GM21423 (cell line): ENCODE results near the gene PPID.
"Not testable (repeated sequence)": the region's sequence is repeated elsewhere in the genome, so short reads cannot be mapped to it uniquely, and the experiment has no call there.

Experiments
- ATAC-seq: cut with Tn5 transposase; IDR thresholded peaks from one replicate; pipeline ENCODE4 v1.9.1; 2021; ENCODE audit warnings: mild to moderate bottlenecking, moderate library complexity; ENCODE audit not compliant: unreplicated experiment

The PPID gene

DNA sequence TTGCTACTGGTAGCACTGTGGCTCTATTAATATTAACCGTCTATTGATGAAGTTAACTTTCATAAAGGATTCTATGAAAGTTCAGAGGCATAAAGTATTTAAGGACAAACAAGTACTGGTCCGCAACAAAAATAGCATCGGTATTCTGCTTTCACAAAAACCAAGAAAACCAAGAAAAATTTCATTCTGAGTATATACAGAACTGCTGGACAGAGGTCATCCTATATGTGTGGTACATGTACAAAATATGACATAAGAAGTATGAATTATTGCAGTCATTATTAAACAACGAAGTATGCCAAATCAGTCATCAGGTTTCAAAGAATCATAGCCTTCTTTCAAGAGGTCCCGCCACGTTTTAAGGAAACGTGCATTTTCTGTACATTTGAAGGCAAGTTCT lies 53.9 kb downstream of the PPID start:
- no peak for ATAC-seq

DNA sequence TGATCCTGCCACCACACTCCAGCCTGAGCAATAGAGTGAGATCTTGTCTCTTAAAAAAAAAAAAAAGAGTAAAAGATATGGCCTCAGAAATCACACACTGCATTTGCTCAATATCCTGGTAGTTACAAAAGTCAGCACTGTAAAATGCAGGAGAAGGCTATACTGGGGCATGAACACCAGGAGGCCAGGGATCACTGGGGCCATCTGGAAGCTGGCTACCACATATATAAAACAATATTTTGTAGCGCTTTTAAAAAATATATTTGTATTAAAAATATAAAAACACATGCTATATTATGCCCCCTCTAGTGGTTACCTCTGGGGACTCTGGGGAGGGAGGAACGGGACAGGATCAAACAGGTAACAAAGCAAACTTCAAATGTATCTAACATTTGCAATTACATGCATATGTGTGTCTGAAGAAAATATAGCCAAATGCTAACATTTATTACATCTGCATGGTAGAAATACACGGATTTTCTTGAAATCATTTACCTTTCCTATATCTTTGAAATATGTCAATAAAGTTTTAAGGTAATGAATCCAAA lies 55.5 kb downstream of the PPID start:
- no peak for ATAC-seq

DNA sequence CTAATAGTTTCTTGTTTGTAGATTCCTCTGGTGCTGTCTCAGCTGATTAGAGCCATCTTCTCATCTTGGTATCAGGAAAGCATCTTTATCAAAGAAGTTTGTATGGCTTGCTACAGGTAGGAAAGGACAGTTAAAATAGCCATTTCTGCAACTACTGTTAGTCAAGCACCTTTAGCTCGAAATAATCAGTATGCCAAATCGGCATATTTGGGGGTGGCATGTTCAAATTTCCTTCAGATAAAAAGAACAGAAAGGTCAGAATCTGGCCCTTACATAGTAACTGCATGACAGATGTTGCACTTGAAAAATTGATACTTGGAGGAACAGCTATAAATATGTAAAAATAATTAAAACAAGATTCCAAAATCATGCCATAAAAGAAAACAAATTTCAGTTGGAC lies 56.3 kb downstream of the PPID start:
- no peak for ATAC-seq

DNA sequence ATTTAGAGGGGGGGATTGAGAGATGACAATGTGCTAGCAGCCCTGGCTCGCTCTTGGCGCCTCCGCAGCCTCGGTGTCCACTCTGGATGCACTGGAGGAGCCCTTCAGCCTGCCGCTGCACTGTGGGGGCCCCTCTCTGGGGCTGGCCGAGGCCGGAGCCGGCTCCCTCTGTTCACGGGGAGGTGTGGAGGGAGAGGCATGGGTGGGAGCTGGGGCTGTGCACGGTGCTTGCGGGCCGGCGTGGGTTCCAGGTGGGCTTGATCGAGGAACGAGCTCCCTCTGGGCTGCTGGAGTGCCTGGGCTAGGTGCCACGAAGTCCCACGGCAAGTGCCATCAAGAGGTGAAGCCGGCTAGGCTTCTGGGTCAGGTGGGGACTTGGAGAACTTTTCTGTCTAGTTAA lies 58.4 kb downstream of the PPID start:
- no peak for ATAC-seq

DNA sequence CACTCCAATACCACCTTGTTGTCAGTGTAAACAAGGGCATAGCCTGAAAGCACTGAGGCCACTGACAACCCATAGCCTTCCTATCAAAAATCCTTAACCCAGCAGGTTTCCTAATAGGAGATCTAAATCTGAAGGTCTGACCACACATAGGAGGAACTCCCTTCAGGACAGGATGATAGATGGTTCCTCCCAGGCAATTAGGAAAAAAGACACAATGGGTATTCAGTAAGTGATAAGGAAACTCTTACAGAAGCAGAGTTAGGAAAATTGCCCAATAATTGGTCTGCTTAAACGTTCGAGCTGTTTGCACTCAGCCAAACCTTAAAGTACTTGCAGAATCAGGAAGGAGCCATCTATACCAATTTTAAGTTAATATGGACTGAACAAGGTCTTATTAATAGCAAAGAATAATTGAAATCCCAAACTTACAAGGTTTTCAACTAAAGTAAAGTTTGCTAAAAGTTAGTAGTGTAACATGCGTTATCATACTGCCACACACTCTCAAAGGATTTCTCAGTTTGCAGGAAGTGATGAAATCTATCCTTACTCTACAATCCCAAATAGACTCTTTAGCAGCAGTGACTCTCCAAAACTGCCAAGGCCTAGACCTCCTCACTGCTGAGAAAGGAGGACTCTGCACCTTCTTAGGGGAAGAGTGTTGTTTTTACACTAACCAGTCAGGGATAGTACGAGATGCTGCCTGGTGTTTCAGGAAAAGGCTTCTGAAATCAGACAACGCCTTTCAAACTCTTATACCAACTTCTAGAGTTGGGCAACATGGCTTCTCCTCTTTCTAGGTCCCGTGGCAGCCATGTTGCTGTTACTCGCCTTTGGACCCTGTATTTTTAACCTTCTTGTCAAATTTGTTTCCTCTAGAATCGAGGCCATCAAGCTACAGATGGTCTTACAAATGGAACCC lies 59.2 kb downstream of the PPID start:
- ATAC-seq: not testable (repeated sequence)

DNA sequence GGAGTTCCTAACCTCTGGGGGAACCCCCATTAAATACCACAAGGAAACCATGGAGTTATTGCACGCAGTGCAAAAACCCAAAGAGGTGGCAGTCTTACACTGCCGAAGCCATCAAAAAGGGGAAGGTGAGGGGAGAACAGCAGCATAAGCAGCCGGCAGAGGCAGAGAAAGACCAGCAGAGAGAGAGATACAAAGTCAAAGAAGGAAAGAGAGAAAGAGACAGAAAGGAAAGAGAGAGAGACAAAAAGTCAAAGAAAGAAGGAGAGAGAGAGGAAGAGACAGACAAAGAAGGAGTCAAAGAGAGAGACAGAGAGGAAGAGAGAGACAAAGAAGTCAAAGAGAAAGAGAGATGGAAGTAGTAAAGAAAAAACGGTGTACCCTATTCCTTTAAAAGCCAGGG lies 59.9 kb downstream of the PPID start:
- not testable (repeated sequence) for ATAC-seq
